ENCODE measurements around the gene WASF3.
"Not testable (repeated sequence)": the region's sequence is repeated elsewhere in the genome, so short reads cannot be mapped to it uniquely, and the experiment has no call there.

The WASF3 gene

DNA sequence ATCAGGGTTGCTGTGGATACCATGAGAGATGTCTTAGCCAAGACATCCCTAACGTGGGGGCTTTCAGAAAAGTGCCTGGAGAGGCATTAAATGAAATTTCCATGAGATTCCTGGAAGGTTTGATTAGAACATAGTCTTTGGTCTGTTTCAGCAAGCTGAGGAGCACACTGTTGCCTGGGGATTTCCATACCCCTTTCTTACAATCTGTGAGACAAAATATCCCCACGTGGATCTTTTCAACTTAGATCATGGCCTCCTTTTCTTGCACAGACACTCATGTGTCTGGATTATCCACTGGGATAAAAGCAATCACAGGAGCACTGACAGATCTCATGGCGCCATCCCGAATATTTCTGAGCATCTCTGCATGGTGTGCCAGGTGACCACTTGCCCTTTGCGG lies 161.4 kb downstream of the WASF3 start:
- H3K27me3 ChIP-seq (ENCODE audit: insufficient read depth, low read depth, severe bottlenecking): no peaks in the 10 kb centered on the region
- peaks cover 4% of the 10 kb centered on the region for H3K9me3 ChIP-seq (ENCODE audit: severe bottlenecking)
- no peak overlapping the region for H3K4me3 ChIP-seq (ENCODE audit: low read depth, low read length)
- H3K27ac ChIP-seq: no peak overlapping the region
- TF ChIP-seq CTCF (IDR thresholded peaks at IDR 0.05; ENCODE audit: low read depth, low read length): no peak
- H3K36me3 ChIP-seq: no peaks in the 10 kb centered on the region
- DNase-seq: no peak

GRCh38 chr13:26719356-26719945 lies 162.0 kb downstream of the WASF3 start:
- DNase-seq: peak; percentile 81

DNA sequence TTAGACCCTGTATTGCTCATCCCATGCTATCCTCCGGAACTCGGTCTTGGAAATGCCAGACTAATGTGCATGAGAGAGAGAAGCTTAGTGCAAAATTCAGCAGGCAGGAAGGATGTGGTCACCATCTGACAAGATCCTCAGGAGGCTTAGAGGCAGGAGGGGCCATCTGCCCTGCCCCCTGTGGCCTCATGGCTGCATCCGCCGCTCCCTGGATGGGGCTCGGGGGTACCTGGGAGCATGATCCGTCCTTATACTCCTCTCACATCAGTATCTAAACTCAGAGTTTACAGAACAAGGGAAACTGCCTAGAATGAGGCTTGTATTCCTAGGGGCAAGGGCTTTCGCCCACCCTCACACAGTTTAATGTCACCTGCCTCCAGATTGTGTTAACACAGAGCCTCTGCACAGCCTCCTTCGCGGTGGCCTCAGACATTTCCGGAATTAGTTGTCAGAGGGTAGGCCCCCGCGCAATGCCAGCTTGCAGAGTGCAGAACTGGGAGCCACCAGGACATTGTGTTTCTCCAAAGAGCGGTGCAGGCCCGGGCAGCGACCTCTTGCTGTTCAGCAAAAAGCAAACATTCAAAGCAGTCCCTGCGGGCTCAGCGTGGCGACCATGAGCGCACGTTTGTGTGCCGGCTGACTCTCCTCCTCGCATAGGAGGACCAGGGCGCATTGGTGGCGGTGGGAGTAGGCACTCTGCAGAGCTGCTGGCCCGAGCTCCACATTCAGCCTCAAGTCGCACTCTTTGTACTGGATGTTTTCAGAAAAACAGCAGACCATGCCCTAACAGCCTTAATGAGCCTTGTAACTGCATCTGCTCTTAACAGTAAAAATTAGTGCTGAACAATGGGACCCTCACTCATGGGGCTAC lies 164.0 kb downstream of the WASF3 start:
- TF ChIP-seq CTCF (IDR thresholded peaks at IDR 0.05; ENCODE audit: low read depth, low read length): peak; percentile 33; the same call in 1 of the 2 replicates

More at GRCh38 chr13:26719356-26719945, 162.0 kb downstream of the WASF3 start:
- Histone ChIP-seq H3K27ac (no peak overlapping the region), H3K4me3 (ENCODE audit: low read depth, low read length) (no peak overlapping the region), H3K9me3 (ENCODE audit: severe bottlenecking) (peaks cover 4% of the 10 kb centered on the region), H3K27me3 (ENCODE audit: insufficient read depth, low read depth, severe bottlenecking) (no peaks in the 10 kb centered on the region), H3K36me3 (no peaks in the 10 kb centered on the region)
- TF ChIP-seq CTCF (IDR thresholded peaks at IDR 0.05; ENCODE audit: low read depth, low read length): peak; percentile 68

DNA sequence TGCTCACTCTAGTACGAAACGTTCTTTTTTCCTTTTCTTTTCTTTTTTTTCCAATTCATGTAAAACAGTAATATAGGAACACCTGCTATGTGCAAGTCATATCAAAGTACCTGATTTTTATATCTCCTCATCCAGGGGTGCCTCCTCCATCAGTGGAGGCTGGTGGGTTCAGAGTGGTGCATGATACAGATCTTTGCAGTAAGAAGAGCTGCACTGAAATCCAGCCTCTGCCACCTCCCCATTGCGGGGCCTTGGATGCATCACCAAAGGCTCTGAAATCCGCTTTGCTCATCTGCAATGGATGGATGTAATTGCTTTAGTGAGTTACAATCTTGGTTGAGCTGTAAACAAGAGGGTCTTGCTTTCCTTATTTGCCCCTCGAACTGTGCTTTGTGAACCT lies 164.8 kb downstream of the WASF3 start:
- Histone ChIP-seq H3K9me3 (ENCODE audit: severe bottlenecking) (peaks cover 4% of the 10 kb centered on the region), H3K27me3 (ENCODE audit: insufficient read depth, low read depth, severe bottlenecking) (no peaks in the 10 kb centered on the region), H3K27ac (no peak overlapping the region), H3K36me3 (no peaks in the 10 kb centered on the region), H3K4me3 (ENCODE audit: low read depth, low read length) (no peak overlapping the region)
- no peak for DNase-seq
- TF ChIP-seq CTCF (IDR thresholded peaks at IDR 0.05; ENCODE audit: low read depth, low read length): no peak

More for the DNA sequence above, 164.0 kb downstream of the WASF3 start:
- H3K9me3 ChIP-seq (ENCODE audit: severe bottlenecking): peaks cover 4% of the 10 kb centered on the region
- DNase-seq: peak; percentile 85
- H3K27me3 ChIP-seq (ENCODE audit: insufficient read depth, low read depth, severe bottlenecking): no peaks in the 10 kb centered on the region
- H3K4me3 ChIP-seq (ENCODE audit: low read depth, low read length): no peak overlapping the region
- H3K27ac ChIP-seq: peak overlapping the region; percentile 20; the same call in 1 of the 2 replicates
- H3K36me3 ChIP-seq: no peaks in the 10 kb centered on the region

GRCh38 chr13:26723620-26724019 lies 166.1 kb downstream of the WASF3 start:
- H3K4me3 ChIP-seq (ENCODE audit: low read depth, low read length); H3K36me3 ChIP-seq; H3K9me3 ChIP-seq (ENCODE audit: severe bottlenecking); H3K27ac ChIP-seq; DNase-seq; H3K27me3 ChIP-seq (ENCODE audit: insufficient read depth, low read depth, severe bottlenecking): not testable (repeated sequence)

DNA sequence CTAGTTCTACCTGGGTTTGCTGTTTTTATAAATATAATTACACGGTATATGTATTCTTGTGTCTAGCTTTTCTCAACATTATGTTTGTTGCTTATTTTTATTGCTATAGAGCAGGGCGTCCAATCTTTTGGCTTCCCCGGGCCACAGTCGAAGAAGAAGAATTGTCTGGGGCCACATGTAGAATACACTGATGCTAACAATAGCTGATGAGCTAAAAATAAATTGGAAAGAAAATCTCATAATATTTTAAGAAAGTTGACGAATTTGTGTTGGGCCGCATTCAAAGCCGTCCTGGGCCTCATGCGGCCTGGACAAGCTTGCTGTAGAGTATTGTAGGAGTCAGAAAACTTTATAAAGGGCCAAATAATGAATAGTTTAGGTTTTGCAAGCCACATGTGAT lies 169.2 kb downstream of the WASF3 start:
- H3K9me3 ChIP-seq (ENCODE audit: severe bottlenecking): peaks cover 4% of the 10 kb centered on the region
- TF ChIP-seq CTCF (IDR thresholded peaks at IDR 0.05; ENCODE audit: low read depth, low read length): no peak
- H3K4me3 ChIP-seq (ENCODE audit: low read depth, low read length): no peak overlapping the region
- no peaks in the 10 kb centered on the region for H3K36me3 ChIP-seq
- H3K27ac ChIP-seq: no peak overlapping the region
- no peak for DNase-seq
- no peaks in the 10 kb centered on the region for H3K27me3 ChIP-seq (ENCODE audit: insufficient read depth, low read depth, severe bottlenecking)

Measured in WERI-Rb-1 (cell line).